Measurements from ENCODE around the gene MUC5B. TPM values are rescaled to one million over a fixed set of nuclear protein-coding genes. Genes with fewer than 3 reads are reported as not detected.
"Not testable (repeated sequence)": the region's sequence is repeated elsewhere in the genome, so short reads cannot be mapped to it uniquely, and the experiment has no call there.

Gene MUC5B
- total RNA-seq, 1 experiment from 2014 or later = not detected

DNA sequence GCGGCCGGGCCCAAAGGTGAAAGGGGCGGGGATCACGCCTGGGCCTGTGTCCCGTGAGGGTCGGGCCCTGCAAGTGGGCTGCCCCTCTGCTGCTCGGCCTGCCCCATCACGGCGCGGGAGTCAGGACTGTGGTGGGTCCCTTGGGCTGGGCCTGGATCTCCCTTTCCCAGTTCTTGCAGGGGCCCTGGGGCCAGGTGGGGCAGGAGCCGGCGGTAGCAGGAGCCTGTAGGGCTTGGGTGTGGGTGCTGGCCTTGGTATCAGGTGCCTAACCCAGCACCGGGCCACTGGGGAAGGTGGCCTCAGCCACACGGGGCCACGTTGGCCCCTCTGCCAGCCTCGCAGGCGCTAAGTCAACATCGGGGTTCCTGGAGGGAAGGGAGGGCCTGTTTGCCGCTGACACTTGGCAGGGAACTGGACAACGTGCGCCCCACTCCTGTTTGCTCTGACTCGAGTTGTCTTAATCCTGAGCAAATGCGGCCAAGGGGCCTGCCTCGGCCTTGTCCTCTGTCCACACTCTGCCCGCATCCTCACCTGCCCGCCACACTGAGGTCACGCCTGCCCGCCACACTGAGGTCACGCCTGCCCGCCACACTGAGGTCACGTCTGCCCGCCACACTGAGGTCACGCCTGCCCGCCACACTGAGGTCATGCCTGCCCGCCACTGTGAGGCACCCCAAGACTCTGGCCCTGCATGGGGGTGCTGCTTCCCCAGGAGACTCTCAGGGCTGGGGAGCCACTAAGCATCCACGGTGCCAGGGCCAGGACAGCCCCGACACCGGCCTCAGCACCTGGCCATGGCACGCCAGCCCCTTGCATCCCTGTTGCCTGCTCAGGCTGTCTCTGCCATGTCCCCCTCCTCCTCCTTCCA is 14.2 kb upstream of the MUC5B start:
- BruUV-seq (replicated peaks) = no TSS peak
- Mint-ChIP-seq H3K4me1 (ENCODE audit: insufficient read depth, unreplicated experiment) (no peaks in the 10 kb centered on the region), H3K27me3 (ENCODE audit: insufficient read depth, unreplicated experiment) (peaks cover 31% of the 10 kb centered on the region), H3K36me3 (ENCODE audit: insufficient read depth, unreplicated experiment) (no peaks in the 10 kb centered on the region), H3K9me3 (ENCODE audit: unreplicated experiment) (peaks cover 13% of the 10 kb centered on the region), H3K27ac (ENCODE audit: low read depth, unreplicated experiment) (no peak overlapping the region), H3K4me3 (ENCODE audit: unreplicated experiment) (no peak overlapping the region)
- no peak for DNase-seq (ENCODE audit: unreplicated experiment)
- intact Hi-C loops (cut with micrococcal nuclease) = loop anchor here (10.0 kb wide), 1 partner anchor 94 kb away; no protein-coding TSS in a partner anchor
- no peak for TF ChIP-seq CTCF (IDR thresholded peaks at IDR 0.05; ENCODE audit: unreplicated experiment)
- POLR2A ChIA-PET = no interaction called here
- CTCF ChIA-PET = no interaction called here

DNA sequence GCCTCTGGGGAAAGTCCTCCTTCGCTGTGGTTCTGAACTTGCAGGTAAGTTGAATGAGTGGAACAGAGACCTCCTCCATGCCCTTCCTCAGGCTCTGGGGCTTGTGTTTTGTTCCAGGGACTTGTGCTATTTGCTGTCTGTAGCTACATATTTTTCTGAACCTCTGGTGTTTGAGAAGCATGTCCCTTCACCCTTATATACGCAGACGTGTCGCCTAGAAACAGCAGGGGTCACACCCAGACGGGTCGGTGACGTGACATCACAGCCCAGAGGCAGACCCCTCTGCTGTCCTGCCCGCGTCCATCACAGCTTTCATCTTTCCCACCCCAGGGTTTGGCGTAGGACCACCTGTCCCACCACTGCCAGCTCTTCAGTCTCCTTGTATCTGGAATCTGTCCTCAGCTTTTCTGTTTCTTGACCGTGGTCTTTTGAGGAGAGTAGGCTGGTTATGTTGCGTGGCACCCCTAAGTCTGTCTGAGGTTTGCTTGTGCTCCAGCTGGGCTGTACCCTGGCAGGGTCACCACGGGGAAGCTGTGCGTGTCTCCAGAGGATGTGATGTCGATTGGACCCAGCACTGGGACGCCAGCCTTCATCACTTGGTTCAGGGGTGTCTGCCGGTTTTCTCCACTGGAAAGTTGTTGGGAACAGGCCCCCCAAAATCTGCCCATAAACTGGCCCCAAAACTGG is 13.4 kb upstream of the MUC5B start:
- CTCF ChIA-PET = interaction anchor here (1.3 kb wide), 1 partner anchor 305 kb away, joined by 3 read pairs; no protein-coding TSS in a partner anchor
- Mint-ChIP-seq H3K36me3 (ENCODE audit: insufficient read depth, unreplicated experiment) (no peaks in the 10 kb centered on the region), H3K4me1 (ENCODE audit: insufficient read depth, unreplicated experiment) (no peaks in the 10 kb centered on the region), H3K9me3 (ENCODE audit: unreplicated experiment) (peaks cover 13% of the 10 kb centered on the region), H3K27me3 (ENCODE audit: insufficient read depth, unreplicated experiment) (peaks cover 40% of the 10 kb centered on the region), H3K27ac (ENCODE audit: low read depth, unreplicated experiment) (no peak overlapping the region), H3K4me3 (ENCODE audit: unreplicated experiment) (no peak overlapping the region)
- POLR2A ChIA-PET = no interaction called here
- no peak for DNase-seq (ENCODE audit: unreplicated experiment)
- intact Hi-C loops (cut with micrococcal nuclease) = loop anchor here (10.0 kb wide), 1 partner anchor 95 kb away; no protein-coding TSS in a partner anchor
- TF ChIP-seq CTCF (IDR thresholded peaks at IDR 0.05; ENCODE audit: unreplicated experiment) = no peak
- BruUV-seq (replicated peaks) = no TSS peak

GRCh38 chr11:1211838-1212237 is 11.0 kb upstream of the MUC5B start:
- Mint-ChIP-seq H3K36me3 (ENCODE audit: insufficient read depth, unreplicated experiment) (no peaks in the 10 kb centered on the region), H3K4me3 (ENCODE audit: unreplicated experiment) (no peak overlapping the region), H3K27ac (ENCODE audit: low read depth, unreplicated experiment) (no peak overlapping the region), H3K4me1 (ENCODE audit: insufficient read depth, unreplicated experiment) (no peaks in the 10 kb centered on the region), H3K27me3 (ENCODE audit: insufficient read depth, unreplicated experiment) (peaks cover 55% of the 10 kb centered on the region), H3K9me3 (ENCODE audit: unreplicated experiment) (peaks cover 13% of the 10 kb centered on the region)
- ChIA-PET POLR2A (no interaction called here), CTCF (no interaction called here)
- no peak for TF ChIP-seq CTCF (IDR thresholded peaks at IDR 0.05; ENCODE audit: unreplicated experiment)
- DNase-seq (ENCODE audit: unreplicated experiment) = no peak
- intact Hi-C loops (cut with micrococcal nuclease) = no loop called here
- no TSS peak for BruUV-seq (replicated peaks)

DNA sequence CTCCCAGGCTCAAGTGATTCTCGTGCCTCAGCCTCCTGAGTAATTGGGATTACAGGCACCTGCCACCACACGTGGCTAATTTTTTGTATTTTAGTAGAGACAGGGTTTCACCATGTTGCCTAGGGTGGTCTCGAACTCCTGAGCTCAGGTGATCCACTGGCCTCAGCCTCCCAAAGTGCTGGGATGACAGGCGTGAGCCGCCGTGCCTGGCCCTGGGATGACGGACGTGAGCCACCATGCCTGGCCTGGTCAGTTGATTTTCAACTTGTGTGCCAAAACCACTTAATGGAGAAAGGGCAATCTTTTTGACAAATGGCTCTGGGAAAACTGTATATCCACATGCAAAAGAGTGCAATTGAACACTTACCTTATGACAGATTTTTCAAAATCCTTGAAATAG is 7.0 kb upstream of the MUC5B start:
- CTCF ChIA-PET = not testable (repeated sequence)

More for the DNA sequence above, 7.0 kb upstream of the MUC5B start:
- BruUV-seq (replicated peaks); H3K4me1 Mint-ChIP-seq (ENCODE audit: insufficient read depth, unreplicated experiment); DNase-seq (ENCODE audit: unreplicated experiment); H3K27ac Mint-ChIP-seq (ENCODE audit: low read depth, unreplicated experiment); H3K4me3 Mint-ChIP-seq (ENCODE audit: unreplicated experiment); H3K36me3 Mint-ChIP-seq (ENCODE audit: insufficient read depth, unreplicated experiment); POLR2A ChIA-PET; intact Hi-C loops (cut with micrococcal nuclease): not testable (repeated sequence)
- Mint-ChIP-seq H3K9me3 (ENCODE audit: unreplicated experiment) (peaks cover 13% of the 10 kb centered on the region), H3K27me3 (ENCODE audit: insufficient read depth, unreplicated experiment) (peaks cover 64% of the 10 kb centered on the region)

All from MCF 10A (cell line).